ENCODE results near the gene FAM98C.
"Not testable (repeated sequence)": the region's sequence is repeated elsewhere in the genome, so short reads cannot be mapped to it uniquely, and the experiment has no call there.

Gene FAM98C

DNA sequence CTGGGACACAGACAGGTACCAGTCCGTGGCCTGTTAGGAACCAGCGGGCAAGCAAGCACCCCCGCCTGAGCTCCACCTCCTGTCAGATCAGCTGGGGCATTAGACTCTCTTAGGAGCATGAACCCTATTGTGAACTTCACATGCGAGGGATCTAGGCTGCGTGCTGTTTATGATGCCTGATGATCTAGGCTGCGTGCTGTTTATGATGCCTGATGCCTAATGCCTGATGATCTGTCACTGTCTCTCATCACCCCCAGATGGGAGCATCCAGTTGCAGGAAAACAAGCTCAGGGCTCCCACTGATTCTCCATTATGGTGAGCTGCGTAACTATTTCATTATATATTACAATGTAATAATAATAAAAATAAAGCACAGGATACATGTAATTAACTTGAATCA, 19.5 kb downstream of the FAM98C start:
- no peak overlapping the region for H3K4me3 ChIP-seq (ENCODE audit: low read depth, low read length)
- peaks cover 3% of the 10 kb centered on the region for H3K36me3 ChIP-seq (ENCODE audit: control insufficient read depth, insufficient read depth, low read length)
- H3K27me3 ChIP-seq (ENCODE audit: control insufficient read depth, insufficient read depth, low read length) = peaks cover 5% of the 10 kb centered on the region

DNA sequence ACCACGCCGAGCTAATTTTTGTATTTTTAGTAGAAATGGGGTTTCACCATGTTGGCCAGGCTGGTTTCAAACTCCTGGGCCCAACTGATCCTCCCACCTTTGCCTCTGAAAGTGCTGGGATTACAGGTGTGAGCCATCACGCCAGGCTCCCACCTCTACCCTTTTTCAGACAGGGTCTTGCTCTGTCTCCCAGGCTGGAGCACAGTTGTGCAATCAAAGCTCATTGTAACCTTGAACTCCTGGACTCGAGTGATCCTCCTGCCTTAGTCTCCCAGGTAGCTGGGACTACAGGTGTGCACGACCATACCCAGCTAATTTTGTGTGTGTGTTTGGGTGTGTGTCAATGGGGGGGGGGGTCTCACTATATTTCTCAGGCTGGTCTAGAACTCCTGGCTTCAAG, 21.4 kb downstream of the FAM98C start:
- H3K9me3 ChIP-seq (ENCODE audit: control insufficient read depth, insufficient read depth, low read length) = no peaks in the 10 kb centered on the region
- no peak overlapping the region for H3K9ac ChIP-seq (ENCODE audit: low read depth, low read length)
- no peak overlapping the region for H3K4me3 ChIP-seq (ENCODE audit: low read depth, low read length)
- H3K27me3 ChIP-seq (ENCODE audit: control insufficient read depth, insufficient read depth, low read length) = no peaks in the 10 kb centered on the region
- H3K36me3 ChIP-seq (ENCODE audit: control insufficient read depth, insufficient read depth, low read length) = peaks cover 3% of the 10 kb centered on the region
- peaks cover 5% of the 10 kb centered on the region for H3K4me1 ChIP-seq (ENCODE audit: control insufficient read depth, insufficient read depth, low read length)

More for the DNA sequence above, 19.5 kb downstream of the FAM98C start:
- no peaks in the 10 kb centered on the region for H3K9me3 ChIP-seq (ENCODE audit: control insufficient read depth, insufficient read depth, low read length)
- H3K9ac ChIP-seq (ENCODE audit: low read depth, low read length) = no peak overlapping the region
- H3K4me1 ChIP-seq (ENCODE audit: control insufficient read depth, insufficient read depth, low read length) = peaks cover 7% of the 10 kb centered on the region

DNA sequence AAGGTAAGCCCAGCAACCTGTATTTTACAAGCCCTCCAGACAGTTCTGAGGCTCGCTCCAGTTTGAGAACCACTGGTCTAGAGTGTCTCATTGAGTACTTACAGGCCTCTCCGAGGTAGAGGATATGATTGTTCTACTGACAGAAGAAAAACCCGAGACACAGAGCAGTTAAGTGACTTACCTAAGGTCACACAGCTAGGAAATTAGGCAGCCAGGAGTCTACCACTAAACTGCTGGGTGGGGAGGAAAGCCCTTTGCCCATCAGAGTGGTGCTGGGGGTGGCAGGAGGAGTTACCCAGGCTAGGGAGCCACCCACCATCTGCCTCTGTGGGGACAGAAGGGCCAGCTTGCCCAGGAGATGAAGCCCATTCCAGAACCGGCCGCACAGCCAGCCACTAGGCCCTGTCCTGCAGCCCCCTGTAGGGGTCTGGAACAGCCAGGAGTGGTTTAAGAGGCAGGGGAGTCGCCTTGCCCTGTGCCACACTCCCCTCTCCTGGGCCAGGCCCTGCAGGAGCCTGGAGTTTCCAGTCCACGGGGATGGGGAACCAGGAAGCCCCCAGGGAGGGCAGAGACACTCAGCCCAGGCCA, 22.4 kb downstream of the FAM98C start:
- H3K4me3 ChIP-seq (ENCODE audit: low read depth, low read length) = peak overlapping the region; percentile 39
- H3K36me3 ChIP-seq (ENCODE audit: control insufficient read depth, insufficient read depth, low read length) = peaks cover 3% of the 10 kb centered on the region
- peak overlapping the region; percentile 65 for H3K9ac ChIP-seq (ENCODE audit: low read depth, low read length)
- H3K27me3 ChIP-seq (ENCODE audit: control insufficient read depth, insufficient read depth, low read length) = no peaks in the 10 kb centered on the region
- H3K4me1 ChIP-seq (ENCODE audit: control insufficient read depth, insufficient read depth, low read length) = peaks cover 5% of the 10 kb centered on the region
- no peaks in the 10 kb centered on the region for H3K9me3 ChIP-seq (ENCODE audit: control insufficient read depth, insufficient read depth, low read length)

DNA sequence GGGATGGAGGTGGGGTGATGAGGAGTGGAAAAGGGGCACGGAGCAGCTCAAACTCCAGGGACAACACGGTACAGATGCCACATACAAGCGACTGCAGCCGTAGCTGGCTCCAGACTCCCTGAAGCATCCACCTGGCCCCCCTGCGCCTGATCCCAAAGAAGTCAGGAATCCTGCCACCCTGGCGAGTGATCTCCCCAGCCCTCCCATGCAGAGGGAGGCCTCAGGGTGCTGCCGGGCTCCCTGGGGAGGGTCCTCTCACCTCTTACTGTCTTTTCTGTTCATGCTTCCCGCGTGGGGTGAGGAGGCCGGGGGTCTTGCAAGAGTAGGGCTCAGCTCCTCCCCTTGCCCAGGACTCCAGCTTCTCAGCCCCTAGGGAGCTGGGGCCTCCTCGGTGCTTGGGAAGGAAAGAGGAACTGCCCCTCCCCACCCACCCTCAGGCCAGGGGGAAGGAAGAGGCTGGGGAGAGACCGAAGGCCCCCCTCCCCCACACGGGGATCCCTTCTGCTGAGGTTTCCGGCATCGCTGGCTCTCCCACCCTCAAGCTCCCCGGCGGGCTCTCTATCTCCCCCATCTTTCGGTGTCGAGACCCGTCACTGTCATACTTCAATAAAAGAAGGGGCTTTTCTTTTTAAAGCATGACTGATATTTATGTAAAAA, 23.0 kb downstream of the FAM98C start, which contains the start of gene RASGRP4:
Gene RASGRP4 (minus strand): TSS at position 410 of the 657 bp plus-strand sequence. CDS start 128 bp downstream, at position 282.
- Histone ChIP-seq H3K36me3 (ENCODE audit: control insufficient read depth, insufficient read depth, low read length) (peaks cover 3% of the 10 kb centered on the region), H3K9me3 (ENCODE audit: control insufficient read depth, insufficient read depth, low read length) (no peaks in the 10 kb centered on the region), H3K9ac (ENCODE audit: low read depth, low read length) (peak within 1 kb of the TSS; percentile 65), H3K4me3 (ENCODE audit: low read depth, low read length) (peak within 1 kb of the TSS; percentile 39), H3K4me1 (ENCODE audit: control insufficient read depth, insufficient read depth, low read length) (peaks cover 5% of the 10 kb centered on the region), H3K27me3 (ENCODE audit: control insufficient read depth, insufficient read depth, low read length) (no peaks in the 10 kb centered on the region)

DNA sequence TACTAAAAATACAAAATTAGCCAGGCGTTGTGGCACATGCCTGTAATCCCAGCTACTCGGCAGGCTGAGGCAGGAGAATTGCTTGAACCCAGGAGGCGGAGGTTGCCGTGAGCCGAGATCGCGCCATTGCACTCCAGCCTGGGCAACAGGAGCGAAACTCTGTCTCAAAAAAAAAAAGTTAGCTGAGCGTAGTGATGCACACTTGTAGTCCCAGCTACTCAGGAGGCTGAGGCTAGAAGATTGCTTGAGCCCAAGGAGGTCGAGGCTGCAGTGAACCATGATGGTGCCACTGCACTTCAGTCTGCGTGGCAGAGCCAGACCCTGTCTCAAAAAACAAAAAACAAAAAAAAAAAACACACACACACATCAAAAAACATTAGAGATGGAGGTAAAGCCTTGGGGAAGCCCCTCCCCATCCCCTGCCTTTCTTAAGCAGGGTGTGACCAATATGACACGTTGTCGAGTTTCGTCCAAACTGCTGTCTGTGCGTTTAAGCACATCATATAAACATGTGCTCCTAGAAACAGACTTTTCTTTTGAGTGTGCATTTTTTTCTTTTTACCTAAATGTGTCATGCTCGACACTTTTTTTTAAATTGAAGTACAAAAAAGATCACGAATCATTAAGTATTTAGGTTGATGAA, 24.3 kb downstream of the FAM98C start:
- not testable (repeated sequence) for H3K27me3 ChIP-seq (ENCODE audit: control insufficient read depth, insufficient read depth, low read length)

DNA sequence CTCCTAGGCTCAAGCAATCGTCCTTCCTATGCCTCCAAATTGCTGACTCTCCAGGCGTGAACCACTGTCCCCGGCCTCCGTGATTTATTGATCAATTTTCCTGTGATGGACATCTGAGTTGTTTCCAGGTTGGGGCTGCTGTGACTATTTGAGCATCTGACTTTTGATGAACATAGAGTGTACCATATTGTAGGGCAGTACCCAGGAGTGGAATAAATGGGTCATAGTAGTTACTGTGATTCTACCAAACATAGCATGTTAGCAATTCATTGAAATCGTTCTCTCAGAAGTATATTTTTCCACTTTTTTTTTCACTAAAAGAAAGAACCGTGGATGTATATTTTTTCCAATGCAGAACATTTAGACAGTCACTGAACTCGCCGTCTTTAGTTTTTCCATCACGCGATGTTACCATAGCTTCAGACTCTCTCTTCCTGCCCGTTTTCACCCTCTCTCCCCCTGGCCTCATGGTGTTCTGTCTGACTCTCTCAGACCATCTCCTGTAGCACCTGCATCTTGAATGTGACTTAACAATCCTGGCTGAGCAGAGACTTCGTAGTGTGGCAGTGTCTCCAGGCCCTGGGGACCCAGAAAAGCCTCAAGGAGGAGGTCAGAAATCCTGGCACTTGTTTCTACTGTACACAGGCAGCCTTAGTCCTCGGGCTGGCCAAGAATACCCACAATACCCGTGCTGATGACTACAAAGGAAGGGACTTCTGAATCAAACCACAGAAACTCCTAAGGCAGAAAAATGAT, 26.3 kb downstream of the FAM98C start:
- Histone ChIP-seq H3K27me3 (ENCODE audit: control insufficient read depth, insufficient read depth, low read length) (no peaks in the 10 kb centered on the region), H3K9ac (ENCODE audit: low read depth, low read length) (no peak overlapping the region), H3K36me3 (ENCODE audit: control insufficient read depth, insufficient read depth, low read length) (no peaks in the 10 kb centered on the region), H3K9me3 (ENCODE audit: control insufficient read depth, insufficient read depth, low read length) (no peaks in the 10 kb centered on the region), H3K4me3 (ENCODE audit: low read depth, low read length) (no peak overlapping the region), H3K4me1 (ENCODE audit: control insufficient read depth, insufficient read depth, low read length) (peaks cover 5% of the 10 kb centered on the region)

More for the DNA sequence above, 24.3 kb downstream of the FAM98C start:
- not testable (repeated sequence) for H3K36me3 ChIP-seq (ENCODE audit: control insufficient read depth, insufficient read depth, low read length); H3K9ac ChIP-seq (ENCODE audit: low read depth, low read length); H3K9me3 ChIP-seq (ENCODE audit: control insufficient read depth, insufficient read depth, low read length); H3K4me3 ChIP-seq (ENCODE audit: low read depth, low read length); H3K4me1 ChIP-seq (ENCODE audit: control insufficient read depth, insufficient read depth, low read length)

DNA sequence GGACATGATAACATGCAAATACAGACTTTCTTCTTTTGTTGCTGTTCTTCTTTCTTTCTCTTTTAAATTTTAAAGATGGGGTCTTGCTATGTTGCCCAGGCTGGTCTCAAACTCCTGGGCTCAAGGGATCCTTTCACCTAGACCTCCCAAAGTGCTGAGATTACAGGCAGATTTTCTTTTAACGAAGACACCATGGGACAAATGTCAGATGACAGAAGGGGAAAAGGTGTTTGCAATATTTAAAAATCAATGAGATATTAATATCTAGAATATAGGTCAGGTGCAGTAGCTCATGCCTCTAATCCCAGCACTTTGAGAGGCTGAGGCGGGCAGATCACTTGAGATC, 26.9 kb downstream of the FAM98C start:
- H3K9me3 ChIP-seq (ENCODE audit: control insufficient read depth, insufficient read depth, low read length) = no peaks in the 10 kb centered on the region
- no peak overlapping the region for H3K9ac ChIP-seq (ENCODE audit: low read depth, low read length)
- H3K4me1 ChIP-seq (ENCODE audit: control insufficient read depth, insufficient read depth, low read length) = peaks cover 5% of the 10 kb centered on the region
- no peak overlapping the region for H3K4me3 ChIP-seq (ENCODE audit: low read depth, low read length)
- H3K36me3 ChIP-seq (ENCODE audit: control insufficient read depth, insufficient read depth, low read length) = no peaks in the 10 kb centered on the region
- H3K27me3 ChIP-seq (ENCODE audit: control insufficient read depth, insufficient read depth, low read length) = no peaks in the 10 kb centered on the region

DNA sequence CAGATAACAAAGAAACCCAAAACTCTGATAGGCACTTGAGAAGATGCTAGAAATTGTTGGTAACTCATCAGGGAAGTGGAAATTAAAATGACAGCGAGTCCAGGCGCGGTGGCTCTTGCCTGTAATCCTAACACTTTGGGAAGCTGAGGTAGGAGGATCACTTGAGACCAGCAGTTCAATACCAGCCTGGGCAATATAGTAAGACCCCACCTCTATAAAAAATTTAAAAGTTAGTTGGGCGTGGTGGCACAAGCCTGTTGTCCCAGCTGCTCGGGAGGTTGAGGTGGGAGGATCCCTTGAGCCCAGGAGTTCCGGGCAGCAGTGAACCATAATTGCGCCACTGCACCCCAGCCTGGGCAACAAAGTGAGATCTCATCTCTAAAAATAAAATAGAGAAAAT, 28.0 kb downstream of the FAM98C start:
- Histone ChIP-seq H3K9me3 (ENCODE audit: control insufficient read depth, insufficient read depth, low read length) (no peaks in the 10 kb centered on the region), H3K4me3 (ENCODE audit: low read depth, low read length) (no peak overlapping the region), H3K4me1 (ENCODE audit: control insufficient read depth, insufficient read depth, low read length) (peaks cover 3% of the 10 kb centered on the region), H3K36me3 (ENCODE audit: control insufficient read depth, insufficient read depth, low read length) (no peaks in the 10 kb centered on the region), H3K27me3 (ENCODE audit: control insufficient read depth, insufficient read depth, low read length) (no peaks in the 10 kb centered on the region), H3K9ac (ENCODE audit: low read depth, low read length) (no peak overlapping the region)

DNA sequence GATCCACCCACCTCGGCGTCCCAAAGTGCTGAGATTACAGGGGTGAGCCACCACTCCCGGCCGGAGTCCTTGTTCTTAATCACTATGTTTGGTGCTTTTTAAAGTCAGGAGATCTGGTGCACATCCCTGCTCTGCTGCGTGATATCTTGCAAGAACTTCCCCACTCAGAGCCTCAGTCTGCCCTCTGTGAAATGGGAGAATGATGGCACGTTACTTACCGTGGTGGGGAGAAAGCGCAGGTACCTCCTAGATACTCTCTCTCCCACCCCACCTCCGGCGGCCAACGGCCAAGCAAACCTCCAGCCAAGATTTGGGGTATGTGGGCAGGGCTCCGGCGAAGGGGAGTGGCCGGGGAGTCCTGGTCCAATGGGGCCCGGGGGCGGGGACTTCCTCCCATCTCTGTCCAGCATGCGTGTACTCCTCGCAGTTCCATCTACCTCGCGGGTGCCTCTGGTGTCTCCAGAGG, 30.4 kb downstream of the FAM98C start, which contains the start of gene RYR1:
Gene RYR1 (plus strand): TSS at position 424 of the 466 bp plus-strand sequence. CDS start 139 bp downstream, outside the sequence.
- Histone ChIP-seq H3K4me3 (ENCODE audit: low read depth, low read length) (peak within 1 kb of the TSS; percentile 88), H3K9me3 (ENCODE audit: control insufficient read depth, insufficient read depth, low read length) (no peaks in the 10 kb centered on the region), H3K36me3 (ENCODE audit: control insufficient read depth, insufficient read depth, low read length) (no peaks in the 10 kb centered on the region), H3K9ac (ENCODE audit: low read depth, low read length) (peak within 1 kb of the TSS; percentile 70), H3K27me3 (ENCODE audit: control insufficient read depth, insufficient read depth, low read length) (no peaks in the 10 kb centered on the region), H3K4me1 (ENCODE audit: control insufficient read depth, insufficient read depth, low read length) (peaks cover 3% of the 10 kb centered on the region)

DNA sequence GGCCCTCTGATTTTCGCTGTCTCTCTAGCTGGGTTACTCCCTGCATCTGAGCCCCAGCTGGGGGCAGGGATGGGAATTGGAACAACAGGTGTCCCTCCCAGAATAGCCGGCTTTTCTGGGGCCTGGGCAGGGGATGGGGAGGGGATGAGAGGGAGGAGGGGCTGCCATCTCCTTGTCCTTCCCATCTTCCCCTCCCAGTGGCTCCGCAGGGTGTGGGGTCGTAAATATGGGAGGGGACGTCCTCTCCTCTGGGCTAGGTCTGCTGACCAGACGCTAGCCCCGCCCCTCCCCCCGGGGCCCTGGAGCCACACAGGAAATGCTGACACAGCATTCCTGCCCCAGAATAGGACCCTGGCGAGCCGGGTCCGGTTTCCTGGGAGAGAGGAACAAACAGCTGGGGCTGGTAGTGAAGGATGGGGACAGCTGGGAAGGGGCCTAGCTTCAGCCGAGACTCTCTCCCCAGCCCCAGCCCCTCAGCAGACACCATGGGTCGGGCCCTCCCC, 31.7 kb downstream of the FAM98C start:
- H3K36me3 ChIP-seq (ENCODE audit: control insufficient read depth, insufficient read depth, low read length) = no peaks in the 10 kb centered on the region
- no peaks in the 10 kb centered on the region for H3K9me3 ChIP-seq (ENCODE audit: control insufficient read depth, insufficient read depth, low read length)
- H3K4me3 ChIP-seq (ENCODE audit: low read depth, low read length) = peak overlapping the region; percentile 88
- peaks cover 3% of the 10 kb centered on the region for H3K4me1 ChIP-seq (ENCODE audit: control insufficient read depth, insufficient read depth, low read length)
- H3K9ac ChIP-seq (ENCODE audit: low read depth, low read length) = no peak overlapping the region
- no peaks in the 10 kb centered on the region for H3K27me3 ChIP-seq (ENCODE audit: control insufficient read depth, insufficient read depth, low read length)

DNA sequence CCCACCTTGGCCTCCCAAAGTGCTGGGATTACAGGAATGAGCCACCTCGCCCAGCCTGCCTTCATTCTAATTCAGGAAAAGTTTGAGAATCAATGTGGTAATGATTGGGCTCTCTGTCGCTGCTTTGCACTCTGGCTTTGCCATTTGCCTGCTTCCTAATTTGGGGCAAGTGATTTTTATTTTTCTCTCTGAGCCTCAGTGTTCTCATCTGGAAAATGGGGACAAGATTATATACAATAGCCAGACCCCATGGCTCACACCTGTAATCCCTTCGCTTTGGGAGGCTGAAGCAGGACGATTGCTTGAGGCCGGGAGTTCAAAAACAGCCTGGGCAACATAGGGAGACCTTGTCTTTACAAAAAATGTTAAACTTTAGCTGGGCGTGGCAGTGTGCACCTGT, 34.4 kb downstream of the FAM98C start:
- H3K4me3 ChIP-seq (ENCODE audit: low read depth, low read length) = no peak overlapping the region
- no peak overlapping the region for H3K9ac ChIP-seq (ENCODE audit: low read depth, low read length)

More for the DNA sequence above, 34.4 kb downstream of the FAM98C start:
- H3K9me3 ChIP-seq (ENCODE audit: control insufficient read depth, insufficient read depth, low read length) = no peaks in the 10 kb centered on the region
- peaks cover 3% of the 10 kb centered on the region for H3K4me1 ChIP-seq (ENCODE audit: control insufficient read depth, insufficient read depth, low read length)
- H3K27me3 ChIP-seq (ENCODE audit: control insufficient read depth, insufficient read depth, low read length) = no peaks in the 10 kb centered on the region
- no peaks in the 10 kb centered on the region for H3K36me3 ChIP-seq (ENCODE audit: control insufficient read depth, insufficient read depth, low read length)
